NCI-H510A treated with DMSO at 0.1 percent for 48 hours (cell line): Measurements from ENCODE around the gene NPAS2.

Experiments
- DNase-seq: peaks from one replicate; lab custom pipeline; 2025; lab: John Stamatoyannopoulos, UW

NPAS2 gene

GRCh38 chr2:100884145-100884621 lies 64.2 kb downstream of the NPAS2 start:
- no peak for DNase-seq

GRCh38 chr2:100886085-100886484 lies 66.1 kb downstream of the NPAS2 start:
- DNase-seq, result no peak

GRCh38 chr2:100887039-100887578 lies 67.2 kb downstream of the NPAS2 start:
- DNase-seq, result no peak

GRCh38 chr2:100887713-100888495 lies 68.0 kb downstream of the NPAS2 start:
- no peak for DNase-seq

GRCh38 chr2:100888601-100889000 lies 68.7 kb downstream of the NPAS2 start:
- DNase-seq, result no peak

- no peak for DNase-seq
These were observed 69.3 kb downstream of the NPAS2 start for GRCh38 chr2:100889286-100889685.

GRCh38 chr2:100891906-100892642 lies 72.1 kb downstream of the NPAS2 start:
- no peak for DNase-seq

GRCh38 chr2:100893392-100894104 lies 73.6 kb downstream of the NPAS2 start:
- DNase-seq, result no peak

- DNase-seq, result no peak
These were observed 74.3 kb downstream of the NPAS2 start for GRCh38 chr2:100894105-100894795.

GRCh38 chr2:100894796-100895156 lies 74.8 kb downstream of the NPAS2 start:
- no peak for DNase-seq

GRCh38 chr2:100895402-100895801 lies 75.5 kb downstream of the NPAS2 start:
- DNase-seq, result no peak

GRCh38 chr2:100895934-100896685 lies 76.2 kb downstream of the NPAS2 start:
- DNase-seq, result no peak

GRCh38 chr2:100898035-100898665 lies 78.2 kb downstream of the NPAS2 start:
- no peak for DNase-seq

GRCh38 chr2:100900156-100900795 lies 80.3 kb downstream of the NPAS2 start:
- no peak for DNase-seq

- no peak for DNase-seq
These were observed 83.0 kb downstream of the NPAS2 start for GRCh38 chr2:100902817-100903405.

GRCh38 chr2:100903534-100904258 lies 83.8 kb downstream of the NPAS2 start:
- DNase-seq, result no peak

- DNase-seq, result no peak
These were observed 85.3 kb downstream of the NPAS2 start for GRCh38 chr2:100905132-100905805.

GRCh38 chr2:100906131-100906530 lies 86.2 kb downstream of the NPAS2 start:
- no peak for DNase-seq
